HepG2 (cell line): ENCODE measurements around the gene EMILIN3. TPM values are rescaled to one million over a fixed set of nuclear protein-coding genes. Genes with fewer than 3 reads are reported as not detected.

Experiments
- ATAC-seq: fragments of 200-7000 bp; cut with Tn5 transposase; 3 replicates; pipeline ENCODE4 v1.9.1; 2020; ENCODE audit warnings: mild to moderate bottlenecking, moderate library complexity
- BruUV-seq: library from RNA; stranded (reverse); fragments of 400-500 nt; replicated peaks from 2 replicates; lab custom pipeline; 2021; lab: Mats Ljungman, UMichigan
- CTCF ChIA-PET: fragments of 300-600 bp; formaldehyde crosslinking; extraction: SDS; loops from one replicate; lab custom pipeline; 2021; ENCODE audit warnings: low total read pairs, inconsistent platforms, low intra/inter-chr PET ratio; lab: Yijun Ruan, JAX
- POLR2A ChIA-PET: fragments of 350-600 bp; sonication (Branson Sonifier 250); formaldehyde crosslinking; loops from one replicate; lab custom pipeline; 2020; ENCODE audit warnings: antibody characterized with exemption, inconsistent platforms; lab: Yijun Ruan, JAX
- DNase-seq: peaks from one replicate; pipeline ENCODE4 v3.0.0-alpha.2; 2015; ENCODE audit warnings: low spot score
- FAIRE-seq: peaks from 3 replicates; lab custom pipeline; 2011; peaks lifted over from hg19 to GRCh38; lab: Jason Lieb, UNC
- H2AFZ ChIP-seq: one replicate; pipeline ENCODE4 v1.6.1; 2011; ENCODE audit warnings: low read length, inconsistent platforms
- H3K27ac ChIP-seq: fragments of 300-600 bp; 3 replicates; pipeline ENCODE4 v1.8.0; 2011; ENCODE audit warnings: mixed run types, mild to moderate bottlenecking, mixed read lengths, low read length, inconsistent platforms; ENCODE audit not compliant: insufficient read depth; ENCODE audit errors: extremely low read length
- H3K27me3 ChIP-seq, 2 experiments: fragments of 200-600 bp in 1 of 2; 2 replicates in 1 of 2; 3 replicates in 1 of 2; pipeline versions ENCODE4 v1.6.0 to v1.8.0; 2011; ENCODE audit warnings: low read length in 2 of 2, mild to moderate bottlenecking in 2 of 2, moderate library complexity in 2 of 2, inconsistent platforms in 1 of 2; ENCODE audit not compliant: insufficient read depth in 2 of 2, control insufficient read depth in 1 of 2
- H3K36me3 ChIP-seq, 2 experiments: fragments of 200-600 bp in 1 of 2; replicated peaks in 1 of 2; 2 replicates in 1 of 2; 3 replicates in 1 of 2; pipeline versions ENCODE4 v1.5.1 to v1.8.0; 2011; ENCODE audit warnings: low read length in 2 of 2, inconsistent platforms in 1 of 2; ENCODE audit not compliant: insufficient read depth in 2 of 2, control insufficient read depth in 1 of 2
- H3K4me1 ChIP-seq: 2 replicates; pipeline ENCODE4 v1.5.1; 2012; ENCODE audit warnings: low read length, inconsistent platforms; ENCODE audit not compliant: insufficient read depth
- H3K4me2 ChIP-seq: 2 replicates; pipeline ENCODE4 v1.6.0; 2011; ENCODE audit warnings: low read depth, low read length, inconsistent platforms
- H3K4me3 ChIP-seq, 3 experiments: fragments of 200-600 bp in 1 of 3; sonication (generic), shearing (Covaris generic) in 1 of 3; replicated peaks in 1 of 3; 2 replicates each; pipeline ENCODE4 v1.5.1; 2011 to 2016; ENCODE audit warnings: low read length in 3 of 3, inconsistent platforms in 2 of 3, low read depth in 2 of 3, mild to moderate bottlenecking in 2 of 3, control low read depth in 1 of 3, mixed read lengths in 1 of 3; ENCODE audit not compliant: insufficient read depth in 1 of 3
- H3K79me2 ChIP-seq: one replicate; pipeline ENCODE4 v1.6.1; 2011; ENCODE audit warnings: low read length, inconsistent platforms; ENCODE audit not compliant: insufficient read depth
- H3K9ac ChIP-seq: 2 replicates; pipeline ENCODE4 v1.6.0; 2011; ENCODE audit warnings: mild to moderate bottlenecking, low read depth, low read length, inconsistent platforms; ENCODE audit not compliant: insufficient read depth
- H3K9me3 ChIP-seq: 2 replicates; pipeline ENCODE4 v1.5.1; 2012; ENCODE audit warnings: mild to moderate bottlenecking, low read length
- H4K20me1 ChIP-seq: 2 replicates; pipeline ENCODE4 v1.6.0; 2011; ENCODE audit warnings: inconsistent platforms, mild to moderate bottlenecking, low read length, moderate library complexity; ENCODE audit not compliant: insufficient read depth
- CREM ChIP-seq, 2 experiments: sonication (generic) in 1 of 2; formaldehyde crosslinking in 1 of 2; IDR thresholded peaks; 2 replicates each; pipeline versions ENCODE4 v1.4.0 to v1.6.1; 2016 to 2020; ENCODE audit warnings: antibody characterized with exemption in 1 of 2, mild to moderate bottlenecking in 1 of 2, missing genetic modification reagents in 1 of 2
- GPN1 ChIP-seq: sonication (generic); formaldehyde crosslinking; IDR thresholded peaks from 2 replicates; pipeline ENCODE4 v1.5.1; 2020; ENCODE audit warnings: missing genetic modification reagents, borderline replicate concordance
- IKZF4 ChIP-seq: sonication (generic); formaldehyde crosslinking; IDR thresholded peaks from 2 replicates; pipeline ENCODE4 v1.5.1; 2020; ENCODE audit warnings: borderline replicate concordance, mild to moderate bottlenecking, low read depth, missing genetic modification reagents; ENCODE audit errors: not compliant biosample characterization
- SMARCC2 ChIP-seq: fragments of 450-650 bp; IDR thresholded peaks from 2 replicates; pipeline ENCODE4 v1.6.1; 2017; ENCODE audit warnings: antibody characterized with exemption, mild to moderate bottlenecking
- SRF ChIP-seq: IDR thresholded peaks from 2 replicates; pipeline ENCODE4 v1.6.1; 2011; ENCODE audit warnings: mild to moderate bottlenecking, low read depth, low read length, moderate library complexity
- ZNF230 ChIP-seq: sonication (generic); formaldehyde crosslinking; IDR thresholded peaks from 2 replicates; pipeline ENCODE4 v1.4.0; 2020; ENCODE audit warnings: mild to moderate bottlenecking, missing genetic modification reagents
- ZNF552 ChIP-seq: sonication (generic); formaldehyde crosslinking; IDR thresholded peaks from 2 replicates; pipeline ENCODE4 v1.9.0; 2022; ENCODE audit warnings: missing genetic modification reagents, mild to moderate bottlenecking, borderline replicate concordance
- ZNF75D ChIP-seq: sonication (generic); formaldehyde crosslinking; IDR thresholded peaks from 2 replicates; pipeline ENCODE4 v1.8.1; 2023; ENCODE audit warnings: missing genetic modification reagents, mild to moderate bottlenecking, borderline replicate concordance
- WGBS: methylation state at CpG from one replicate; pipeline ENCODE4 v1.1.6; 2017; ENCODE audit warnings: low lambda C conversion rate; 5-methylcytosine and 5-hydroxymethylcytosine counted together
- in situ Hi-C: cut with HindIII; loops from 2 replicates; pipeline ENCODE4 v1.10.0; 2017; ENCODE audit warnings: low pct_unique_long_range_greater_than_20kb; ENCODE audit not compliant: extremely low pct_ligation_motif_present
- intact Hi-C: fragments of 100-400 bp; cut with micrococcal nuclease; formaldehyde crosslinking; loops from one replicate; pipeline ENCODE4 v1.10.0; 2022; ENCODE audit not compliant: unreplicated experiment
- polyA plus RNA-seq, 8 experiments: library from polyadenylated mRNA; depleted of rRNA in 3 of 8; stranded (reverse) in 7 of 8; unstranded in 1 of 8; fragments of >200 nt; fragmentation: Illumina TruSeq in 4 of 8; extraction: Trizol in 4 of 8; gene quantifications; 2 replicates each; pipeline versions ENCODE4 v1.2.1 to v1.2.3, GENCODE V29; 2011 to 2016; ENCODE audit warnings: low read depth in 4 of 8, missing spikeins in 1 of 8, mixed read lengths in 1 of 8; ENCODE audit not compliant: insufficient read depth in 1 of 8
- total RNA-seq, 5 experiments: library from RNA; depleted of rRNA; stranded (reverse); fragments of >200 nt; fragmentation: Illumina TruSeq; extraction: Trizol; gene quantifications; 2 replicates each; pipeline ENCODE4 v1.2.3, GENCODE V29; 2016; ENCODE audit warnings: low read depth in 1 of 5
- TF ChIP-seq, protein P1 (sequence below): IDR thresholded peaks from 2 replicates; pipeline ENCODE4 v1.6.1; 2016; ENCODE audit warnings: missing compliant biosample characterization, missing genetic modification reagents, borderline replicate concordance
- TF ChIP-seq, protein P2 (sequence below): sonication (generic); formaldehyde crosslinking; conservative IDR thresholded peaks from 2 replicates; pipeline ENCODE4 v1.8.0; 2022; ENCODE audit warnings: missing genetic modification reagents
- TF ChIP-seq, protein P3 (sequence below): sonication (generic); formaldehyde crosslinking; IDR thresholded peaks from 2 replicates; pipeline ENCODE4 v1.8.1; 2022; ENCODE audit warnings: low read depth, mild to moderate bottlenecking, missing genetic modification reagents
- TF ChIP-seq, protein P4 (sequence below): IDR thresholded peaks from 2 replicates; pipeline ENCODE4 v1.6.1; 2016; ENCODE audit warnings: missing biosample characterization, missing genetic modification reagents, low read depth

Gene EMILIN3
- total and polyA plus RNA-seq, 2 of the 13 experiments (the other 11 are each of a cell fraction or from before 2014, with no cell fraction given): 0.25 to 0.29 TPM

DNA sequence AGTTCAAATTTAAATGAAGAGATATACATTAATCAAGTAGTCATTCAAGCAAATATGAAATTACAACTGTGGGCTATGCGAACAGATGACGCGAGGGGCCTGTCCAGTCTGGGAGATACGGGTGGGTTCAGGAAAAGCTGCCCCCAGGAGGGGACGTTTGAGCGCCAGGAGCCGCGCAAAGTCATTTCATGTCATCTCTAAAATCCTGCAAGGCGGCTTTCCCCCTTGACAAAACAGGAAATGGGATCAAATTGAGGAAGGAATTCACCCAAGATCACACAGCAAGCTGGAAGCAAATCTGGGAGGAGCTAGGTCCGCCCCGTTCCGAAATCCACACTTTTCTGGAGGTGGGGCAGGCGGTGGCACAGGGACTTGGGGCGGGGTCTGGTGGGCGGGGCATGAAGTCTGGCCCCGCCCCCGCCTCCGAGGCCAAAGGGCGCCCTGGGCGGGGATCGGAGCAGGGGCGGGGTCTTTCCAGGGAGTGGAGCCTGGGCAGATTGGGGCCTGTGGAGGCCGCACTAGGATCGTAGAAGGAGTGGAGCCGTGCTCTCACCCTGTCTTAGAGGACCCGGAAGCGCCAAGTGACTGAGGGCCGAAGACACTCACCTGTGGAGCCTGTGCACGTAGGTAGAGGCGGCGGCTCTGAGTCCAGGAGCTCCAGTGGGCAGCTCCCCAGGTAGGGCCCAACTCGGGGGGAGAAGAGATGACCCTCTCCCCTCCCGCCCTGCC lies 26.1 kb downstream of the EMILIN3 start, which contains the start of gene LPIN3 (continued):
- TF ChIP-seq, protein P1, sequence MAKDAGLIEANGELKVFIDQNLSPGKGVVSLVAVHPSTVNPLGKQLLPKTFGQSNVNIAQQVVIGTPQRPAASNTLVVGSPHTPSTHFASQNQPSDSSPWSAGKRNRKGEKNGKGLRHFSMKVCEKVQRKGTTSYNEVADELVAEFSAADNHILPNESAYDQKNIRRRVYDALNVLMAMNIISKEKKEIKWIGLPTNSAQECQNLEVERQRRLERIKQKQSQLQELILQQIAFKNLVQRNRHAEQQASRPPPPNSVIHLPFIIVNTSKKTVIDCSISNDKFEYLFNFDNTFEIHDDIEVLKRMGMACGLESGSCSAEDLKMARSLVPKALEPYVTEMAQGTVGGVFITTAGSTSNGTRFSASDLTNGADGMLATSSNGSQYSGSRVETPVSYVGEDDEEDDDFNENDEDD (CRISPR knock-in tag): peak; percentile 12; the same call in 1 of the 2 replicates

DNA sequence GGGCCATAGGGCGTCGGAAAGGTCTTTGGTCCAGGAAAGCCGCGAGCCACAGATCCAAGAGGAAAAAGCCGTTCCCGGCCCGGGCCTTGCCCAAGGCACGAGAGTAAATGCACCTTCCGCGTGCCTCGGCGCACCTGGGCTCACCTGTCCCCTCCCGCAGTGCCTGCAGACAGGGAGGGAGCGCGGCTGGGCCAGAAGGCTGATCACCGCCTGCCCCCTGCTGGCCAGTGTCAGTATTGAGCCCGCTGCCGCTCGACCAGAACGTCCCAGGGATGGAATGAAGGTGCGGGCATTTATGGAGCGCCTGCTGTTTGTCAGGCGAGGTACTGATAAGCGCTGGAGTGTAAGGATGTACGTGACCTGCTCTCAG lies 26.7 kb downstream of the EMILIN3 start:
- Histone ChIP-seq H3K4me1 (peaks cover 40% of the 10 kb centered on the region), H3K9me3 (no peaks in the 10 kb centered on the region), H3K79me2 (peaks cover 5% of the 10 kb centered on the region), H3K27me3 (peaks cover 5 to 18% of the 10 kb centered on the region in 2 experiments), H3K9ac (no peak overlapping the region), H4K20me1 (no peaks in the 10 kb centered on the region; the same call in 1 of the 2 replicates), H3K27ac (no peak overlapping the region), H3K4me3 (peak overlapping the region; percentile 68 to 91 (median 76)), H2AFZ (peak overlapping the region; percentile 81), H3K4me2 (peak overlapping the region; percentile 93), H3K36me3 (no peaks in the 10 kb centered on the region)
- no TSS peak for BruUV-seq
- DNase-seq: peak; percentile 81
- WGBS: 2% methylated on average over 15 of the region's 25 CpGs
- in situ Hi-C loops (loop anchor here (5.0 to 10.0 kb wide), 4 partner anchors 95 to 373 kb away; partner anchors contain the start of gene PLCG1), intact Hi-C loops (loop anchor here (1.0 to 5.0 kb wide), 8 partner anchors 19 to 372 kb away; no protein-coding TSS in a partner anchor)
- ChIA-PET CTCF (interaction anchor here (0.7 to 3.6 kb wide), 7 partner anchors 90 to 372 kb away, joined by 3 to 76 read pairs (median 8); no protein-coding TSS in a partner anchor), POLR2A (interaction anchor here (0.6 to 2.3 kb wide), 17 partner anchors 9 to 1168 kb away, joined by 3 to 18 read pairs (median 6); partner anchors contain the start of genes CHD6 and ZHX3)
- ATAC-seq: peak; percentile 85
- peak; percentile 63 for FAIRE-seq
- TF ChIP-seq GPN1 (CRISPR knock-in tag) (no peak), SRF (no peak), IKZF4 (no peak), ZNF230 (peak; percentile 42; the same call in 1 of the 2 replicates), ZNF552 (no peak), ZNF75D (no peak), SMARCC2 (no peak), CREM (IDR thresholded peaks at IDR 0.05) (no peak; the same call in 1 of the 2 replicates), CREM (CRISPR knock-in tag; IDR thresholded peaks at IDR 0.05) (no peak)
- TF ChIP-seq, protein P2, sequence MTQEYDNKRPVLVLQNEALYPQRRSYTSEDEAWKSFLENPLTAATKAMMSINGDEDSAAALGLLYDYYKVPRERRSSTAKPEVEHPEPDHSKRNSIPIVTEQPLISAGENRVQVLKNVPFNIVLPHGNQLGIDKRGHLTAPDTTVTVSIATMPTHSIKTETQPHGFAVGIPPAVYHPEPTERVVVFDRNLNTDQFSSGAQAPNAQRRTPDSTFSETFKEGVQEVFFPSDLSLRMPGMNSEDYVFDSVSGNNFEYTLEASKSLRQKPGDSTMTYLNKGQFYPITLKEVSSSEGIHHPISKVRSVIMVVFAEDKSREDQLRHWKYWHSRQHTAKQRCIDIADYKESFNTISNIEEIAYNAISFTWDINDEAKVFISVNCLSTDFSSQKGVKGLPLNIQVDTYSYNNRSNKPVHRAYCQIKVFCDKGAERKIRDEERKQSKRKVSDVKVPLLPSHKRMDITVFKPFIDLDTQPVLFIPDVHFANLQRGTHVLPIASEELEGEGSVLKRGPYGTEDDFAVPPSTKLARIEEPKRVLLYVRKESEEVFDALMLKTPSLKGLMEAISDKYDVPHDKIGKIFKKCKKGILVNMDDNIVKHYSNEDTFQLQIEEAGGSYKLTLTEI (CRISPR knock-in tag): no peak
- TF ChIP-seq, protein P3, sequence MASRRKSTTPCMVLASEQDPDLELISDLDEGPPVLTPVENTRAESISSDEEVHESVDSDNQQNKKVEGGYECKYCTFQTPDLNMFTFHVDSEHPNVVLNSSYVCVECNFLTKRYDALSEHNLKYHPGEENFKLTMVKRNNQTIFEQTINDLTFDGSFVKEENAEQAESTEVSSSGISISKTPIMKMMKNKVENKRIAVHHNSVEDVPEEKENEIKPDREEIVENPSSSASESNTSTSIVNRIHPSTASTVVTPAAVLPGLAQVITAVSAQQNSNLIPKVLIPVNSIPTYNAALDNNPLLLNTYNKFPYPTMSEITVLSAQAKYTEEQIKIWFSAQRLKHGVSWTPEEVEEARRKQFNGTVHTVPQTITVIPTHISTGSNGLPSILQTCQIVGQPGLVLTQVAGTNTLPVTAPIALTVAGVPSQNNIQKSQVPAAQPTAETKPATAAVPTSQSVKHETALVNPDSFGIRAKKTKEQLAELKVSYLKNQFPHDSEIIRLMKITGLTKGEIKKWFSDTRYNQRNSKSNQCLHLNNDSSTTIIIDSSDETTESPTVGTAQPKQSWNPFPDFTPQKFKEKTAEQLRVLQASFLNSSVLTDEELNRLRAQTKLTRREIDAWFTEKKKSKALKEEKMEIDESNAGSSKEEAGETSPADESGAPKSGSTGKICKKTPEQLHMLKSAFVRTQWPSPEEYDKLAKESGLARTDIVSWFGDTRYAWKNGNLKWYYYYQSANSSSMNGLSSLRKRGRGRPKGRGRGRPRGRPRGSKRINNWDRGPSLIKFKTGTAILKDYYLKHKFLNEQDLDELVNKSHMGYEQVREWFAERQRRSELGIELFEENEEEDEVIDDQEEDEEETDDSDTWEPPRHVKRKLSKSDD (CRISPR knock-in tag): no peak
- TF ChIP-seq, protein P4, sequence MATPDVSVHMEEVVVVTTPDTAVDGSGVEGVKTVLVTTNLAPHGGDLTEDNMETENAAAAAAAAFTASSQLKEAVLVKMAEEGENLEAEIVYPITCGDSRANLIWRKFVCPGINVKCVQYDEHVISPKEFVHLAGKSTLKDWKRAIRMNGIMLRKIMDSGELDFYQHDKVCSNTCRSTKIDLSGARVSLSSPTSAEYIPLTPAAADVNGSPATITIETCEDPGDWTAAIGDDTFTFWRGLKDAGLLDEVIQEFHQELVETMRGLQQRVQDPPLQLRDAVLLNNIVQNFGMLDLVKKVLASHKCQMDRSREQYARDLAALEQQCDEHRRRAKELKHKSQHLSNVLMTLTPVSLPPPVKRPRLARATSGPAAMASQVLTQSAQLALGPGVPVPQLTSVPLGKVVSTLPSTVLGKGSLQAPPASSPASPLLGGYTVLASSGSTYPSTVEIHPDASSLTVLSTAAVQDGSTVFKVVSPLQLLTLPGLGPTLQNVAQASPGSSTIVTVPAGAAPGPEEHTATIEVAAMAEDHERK: 0 out of 2 replicates have a peak, but pooled peaks have one; percentile 15
